Measurements from ENCODE around the gene CDK16. TPM values are rescaled to one million over a fixed set of nuclear protein-coding genes. Genes with fewer than 3 reads are reported as not detected.

Gene CDK16
- polyA plus RNA-seq, 1 of the 3 experiments (the other 2 are of a cell fraction): 116 TPM

DNA sequence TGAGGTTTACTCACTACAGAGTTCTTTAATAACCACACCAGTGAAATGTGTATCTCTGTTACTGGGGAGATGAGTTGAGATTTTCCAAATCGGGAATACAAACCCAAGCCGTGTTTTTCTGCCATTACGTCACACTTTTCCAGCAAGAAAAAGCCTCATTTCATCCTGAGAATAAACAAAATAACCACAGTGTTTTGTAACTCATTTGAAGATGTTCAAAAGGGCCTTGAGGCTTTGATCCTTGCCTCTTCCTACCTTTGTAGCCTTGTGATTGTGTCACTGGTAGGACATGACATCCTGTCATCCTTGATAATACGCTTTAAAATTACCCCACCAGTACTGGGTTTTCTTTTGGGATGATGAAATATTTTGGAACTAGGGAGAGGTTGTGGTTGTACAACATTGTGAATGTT lies 17.2 kb downstream of the CDK16 start:
- WGBS (ENCODE audit: low lambda C conversion rate): 88% methylated on average over 4 of the region's 4 CpGs
- CTCF ChIA-PET: interaction anchor here (0.9 kb wide), 1 partner anchor 21 kb away, joined by 3 read pairs; no protein-coding TSS in a partner anchor
- no peaks in the 10 kb centered on the region for H3K9me2 ChIP-seq
- peaks cover 58% of the 10 kb centered on the region for H3K79me2 ChIP-seq (ENCODE audit: insufficient read depth)
- POLR2A ChIA-PET: no interaction called here
- peaks cover 45% of the 10 kb centered on the region for H4K20me1 ChIP-seq (ENCODE audit: insufficient read depth)
- no peak overlapping the region for H3K4me3 ChIP-seq (ENCODE audit: low read depth in 2 of 2, low read length in 1 of 2)
- H3F3A ChIP-seq (replicated peaks; ENCODE audit: insufficient read depth): peaks cover 20% of the 10 kb centered on the region
- no peak overlapping the region for H3K9ac ChIP-seq
- DNase-seq: no peak
- no peak overlapping the region for H2AFZ ChIP-seq (ENCODE audit: low read depth)
- H3K4me2 ChIP-seq: no peak overlapping the region
- H3K9me3 ChIP-seq: no peaks in the 10 kb centered on the region
- no peak for TF ChIP-seq TAF1 (IDR thresholded peaks at IDR 0.05; ENCODE audit: borderline replicate concordance, low read depth, low read length)
- TF ChIP-seq SMC3 (IDR thresholded peaks at IDR 0.05; ENCODE audit: low read depth, low read length): no peak
- TF ChIP-seq RFX5 (IDR thresholded peaks at IDR 0.05; ENCODE audit: low read length): no peak
- no peak for TF ChIP-seq EZH2phosphoT487 (IDR thresholded peaks at IDR 0.05; ENCODE audit: borderline replicate concordance, low read depth)
- TF ChIP-seq SIN3A (IDR thresholded peaks at IDR 0.05; ENCODE audit: borderline replicate concordance, low read depth, low read length): no peak
- no peak for TF ChIP-seq FOSL2 (IDR thresholded peaks at IDR 0.05; ENCODE audit: borderline replicate concordance, low read depth)
- TF ChIP-seq YY1 (IDR thresholded peaks at IDR 0.05; ENCODE audit: low read depth): no peak
- no peak for TF ChIP-seq GATA2 (CRISPR knock-in tag; IDR thresholded peaks at IDR 0.05)
- no peak for TF ChIP-seq NRF1 (IDR thresholded peaks at IDR 0.05; ENCODE audit: low read depth, low read length)
- TF ChIP-seq IRF3 (IDR thresholded peaks at IDR 0.05; ENCODE audit: low read depth, low read length): no peak
- TF ChIP-seq CHD2 (IDR thresholded peaks at IDR 0.05; ENCODE audit: low read length, partially characterized antibody): no peak
- TF ChIP-seq, protein P1, sequence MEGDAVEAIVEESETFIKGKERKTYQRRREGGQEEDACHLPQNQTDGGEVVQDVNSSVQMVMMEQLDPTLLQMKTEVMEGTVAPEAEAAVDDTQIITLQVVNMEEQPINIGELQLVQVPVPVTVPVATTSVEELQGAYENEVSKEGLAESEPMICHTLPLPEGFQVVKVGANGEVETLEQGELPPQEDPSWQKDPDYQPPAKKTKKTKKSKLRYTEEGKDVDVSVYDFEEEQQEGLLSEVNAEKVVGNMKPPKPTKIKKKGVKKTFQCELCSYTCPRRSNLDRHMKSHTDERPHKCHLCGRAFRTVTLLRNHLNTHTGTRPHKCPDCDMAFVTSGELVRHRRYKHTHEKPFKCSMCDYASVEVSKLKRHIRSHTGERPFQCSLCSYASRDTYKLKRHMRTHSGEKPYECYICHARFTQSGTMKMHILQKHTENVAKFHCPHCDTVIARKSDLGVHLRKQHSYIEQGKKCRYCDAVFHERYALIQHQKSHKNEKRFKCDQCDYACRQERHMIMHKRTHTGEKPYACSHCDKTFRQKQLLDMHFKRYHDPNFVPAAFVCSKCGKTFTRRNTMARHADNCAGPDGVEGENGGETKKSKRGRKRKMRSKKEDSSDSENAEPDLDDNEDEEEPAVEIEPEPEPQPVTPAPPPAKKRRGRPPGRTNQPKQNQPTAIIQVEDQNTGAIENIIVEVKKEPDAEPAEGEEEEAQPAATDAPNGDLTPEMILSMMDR (IDR thresholded peaks at IDR 0.05): no peak
- H3K36me3 ChIP-seq (replicated peaks in 1 of 2; ENCODE audit: control insufficient read depth in 1 of 2, insufficient read depth in 2 of 2, low read length in 1 of 2): peaks cover 13 to 14% of the 10 kb centered on the region in 2 experiments
- H3K4me1 ChIP-seq (ENCODE audit: control insufficient read depth in 1 of 2, insufficient read depth in 2 of 2, low read depth in 1 of 2, low read length in 1 of 2): peaks cover 0 to 10% of the 10 kb centered on the region in 2 experiments; a peak in 2 of 4 replicates
- no peak overlapping the region; a peak in 1 of 4 replicates for H3K27ac ChIP-seq (ENCODE audit: low read depth in 2 of 2, low read length in 1 of 2)
- H3K27me3 ChIP-seq (ENCODE audit: insufficient read depth): no peaks in the 10 kb centered on the region

DNA sequence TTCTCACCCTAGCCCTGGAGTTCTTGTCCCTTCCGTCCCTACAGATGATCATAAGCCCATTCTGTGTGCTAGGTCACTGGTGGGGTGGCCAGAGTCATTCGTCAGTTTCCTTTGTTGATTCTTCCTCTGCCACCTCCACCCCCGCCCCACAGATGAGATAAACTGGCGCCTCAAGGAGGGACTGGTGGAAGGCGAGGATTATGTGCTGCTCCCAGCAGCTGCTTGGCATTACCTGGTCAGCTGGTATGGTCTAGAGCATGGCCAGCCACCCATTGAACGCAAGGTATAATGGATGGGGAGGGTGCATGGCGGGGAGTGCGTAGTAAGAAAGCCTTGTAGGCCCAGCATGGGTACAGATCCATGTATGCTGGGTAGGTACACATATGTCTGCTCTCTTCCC lies 20.7 kb downstream of the CDK16 start:
- POLR2A ChIA-PET: interaction anchor here (1.1 kb wide), 1 partner anchor 15 kb away, joined by 3 read pairs; no protein-coding TSS in a partner anchor
- peaks cover 53% of the 10 kb centered on the region for H3K79me2 ChIP-seq (ENCODE audit: insufficient read depth)
- H3K36me3 ChIP-seq (replicated peaks in 1 of 2; ENCODE audit: control insufficient read depth in 1 of 2, insufficient read depth in 2 of 2, low read length in 1 of 2): peaks cover 26 to 28% of the 10 kb centered on the region in 2 experiments

More for the DNA sequence above, 20.7 kb downstream of the CDK16 start:
- no peak for DNase-seq
- no peak overlapping the region for H3K27ac ChIP-seq (ENCODE audit: low read depth in 2 of 2, low read length in 1 of 2)
- no peaks in the 10 kb centered on the region for H3K9me3 ChIP-seq
- no peak overlapping the region for H3K9ac ChIP-seq
- H2AFZ ChIP-seq (ENCODE audit: low read depth): no peak overlapping the region
- H3K27me3 ChIP-seq (ENCODE audit: insufficient read depth): no peaks in the 10 kb centered on the region
- H3K4me1 ChIP-seq (ENCODE audit: control insufficient read depth in 1 of 2, insufficient read depth in 2 of 2, low read depth in 1 of 2, low read length in 1 of 2): peaks cover 0 to 2% of the 10 kb centered on the region in 2 experiments; a peak in 2 of 4 replicates
- no peaks in the 10 kb centered on the region for H3K9me2 ChIP-seq
- peaks cover 45% of the 10 kb centered on the region for H4K20me1 ChIP-seq (ENCODE audit: insufficient read depth)
- H3K4me3 ChIP-seq (ENCODE audit: low read depth in 2 of 2, low read length in 1 of 2): no peak overlapping the region
- WGBS (ENCODE audit: low lambda C conversion rate): 97% methylated on average over 8 of the region's 8 CpGs
- peaks cover 12% of the 10 kb centered on the region for H3F3A ChIP-seq (replicated peaks; ENCODE audit: insufficient read depth)
- TF ChIP-seq RFX5 (IDR thresholded peaks at IDR 0.05; ENCODE audit: low read length): no peak
- TF ChIP-seq MEF2A (IDR thresholded peaks at IDR 0.05; ENCODE audit: borderline replicate concordance, low read depth): no peak
- TF ChIP-seq USF2 (IDR thresholded peaks at IDR 0.05; ENCODE audit: borderline replicate concordance, low read depth, low read length): no peak
- no peak for TF ChIP-seq TCF12 (IDR thresholded peaks at IDR 0.05)
- no peak for TF ChIP-seq FOXM1 (IDR thresholded peaks at IDR 0.05; ENCODE audit: low read depth)
- TF ChIP-seq RXRA (IDR thresholded peaks at IDR 0.05; ENCODE audit: borderline replicate concordance, low read depth): no peak
- no peak for TF ChIP-seq EP300 (IDR thresholded peaks at IDR 0.05; ENCODE audit: borderline replicate concordance in 1 of 2, low read depth in 1 of 2, low read length in 1 of 2)
- TF ChIP-seq, protein P2, sequence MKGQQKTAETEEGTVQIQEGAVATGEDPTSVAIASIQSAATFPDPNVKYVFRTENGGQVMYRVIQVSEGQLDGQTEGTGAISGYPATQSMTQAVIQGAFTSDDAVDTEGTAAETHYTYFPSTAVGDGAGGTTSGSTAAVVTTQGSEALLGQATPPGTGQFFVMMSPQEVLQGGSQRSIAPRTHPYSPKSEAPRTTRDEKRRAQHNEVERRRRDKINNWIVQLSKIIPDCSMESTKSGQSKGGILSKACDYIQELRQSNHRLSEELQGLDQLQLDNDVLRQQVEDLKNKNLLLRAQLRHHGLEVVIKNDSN (IDR thresholded peaks at IDR 0.05; ENCODE audit: borderline replicate concordance, low read depth): no peak
- no peak for TF ChIP-seq GABPA (IDR thresholded peaks at IDR 0.05; ENCODE audit: low read depth)
- no peak for TF ChIP-seq CHD2 (IDR thresholded peaks at IDR 0.05; ENCODE audit: low read length, partially characterized antibody)
- CTCF ChIA-PET: interaction anchor here (0.8 to 1.4 kb wide), 2 partner anchors 11 to 145 kb away, joined by 3 read pairs; no protein-coding TSS in a partner anchor
- H3K4me2 ChIP-seq: no peak overlapping the region

All from SK-N-SH (cell line).